ENCODE results near the gene YIF1A.

DNA sequence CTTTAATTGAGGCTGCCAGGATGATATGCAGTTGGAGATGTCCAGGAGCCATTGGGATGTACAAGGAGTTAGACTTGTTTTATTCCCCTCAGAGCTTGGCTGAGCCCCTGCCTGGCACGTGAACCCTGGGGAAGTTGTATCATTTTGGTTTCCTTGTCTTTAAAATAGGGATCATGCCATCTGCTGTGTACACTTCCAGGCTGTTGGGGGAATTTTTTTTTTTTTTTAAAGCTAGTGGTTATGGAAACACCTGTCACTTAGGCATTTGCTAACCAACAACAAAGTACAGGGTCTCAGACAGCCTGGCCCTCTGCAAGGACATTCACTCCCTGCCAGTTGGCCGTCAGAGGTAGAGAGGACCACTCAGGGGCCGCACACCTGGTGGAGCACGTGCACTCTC lies 29.0 kb downstream of the YIF1A start:
- TF ChIP-seq, protein P1, sequence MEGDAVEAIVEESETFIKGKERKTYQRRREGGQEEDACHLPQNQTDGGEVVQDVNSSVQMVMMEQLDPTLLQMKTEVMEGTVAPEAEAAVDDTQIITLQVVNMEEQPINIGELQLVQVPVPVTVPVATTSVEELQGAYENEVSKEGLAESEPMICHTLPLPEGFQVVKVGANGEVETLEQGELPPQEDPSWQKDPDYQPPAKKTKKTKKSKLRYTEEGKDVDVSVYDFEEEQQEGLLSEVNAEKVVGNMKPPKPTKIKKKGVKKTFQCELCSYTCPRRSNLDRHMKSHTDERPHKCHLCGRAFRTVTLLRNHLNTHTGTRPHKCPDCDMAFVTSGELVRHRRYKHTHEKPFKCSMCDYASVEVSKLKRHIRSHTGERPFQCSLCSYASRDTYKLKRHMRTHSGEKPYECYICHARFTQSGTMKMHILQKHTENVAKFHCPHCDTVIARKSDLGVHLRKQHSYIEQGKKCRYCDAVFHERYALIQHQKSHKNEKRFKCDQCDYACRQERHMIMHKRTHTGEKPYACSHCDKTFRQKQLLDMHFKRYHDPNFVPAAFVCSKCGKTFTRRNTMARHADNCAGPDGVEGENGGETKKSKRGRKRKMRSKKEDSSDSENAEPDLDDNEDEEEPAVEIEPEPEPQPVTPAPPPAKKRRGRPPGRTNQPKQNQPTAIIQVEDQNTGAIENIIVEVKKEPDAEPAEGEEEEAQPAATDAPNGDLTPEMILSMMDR (IDR thresholded peaks at IDR 0.05), result no peak
- TF ChIP-seq POLR2AphosphoS5 (IDR thresholded peaks at IDR 0.05), result no peak
- no peak for TF ChIP-seq EP300 (IDR thresholded peaks at IDR 0.05)
- no peak for TF ChIP-seq POLR2A (IDR thresholded peaks at IDR 0.05)
